ENCODE data around the gene DPH2.

The DPH2 gene

GRCh38 chr1:43984855-43985254 lies 15.0 kb downstream of the DPH2 start:
- DNase-seq: no peak

- DNase-seq: no peak
Measured at GRCh38 chr1:43985984-43986595, 16.3 kb downstream of the DPH2 start.

- DNase-seq: no peak
Measured at GRCh38 chr1:43986712-43987111, 16.9 kb downstream of the DPH2 start.

GRCh38 chr1:43987159-43987902 lies 17.5 kb downstream of the DPH2 start:
- no peak for DNase-seq

- DNase-seq: peak in 1 of 2 donors; percentile 15
Measured at GRCh38 chr1:43990271-43991199, 20.7 kb downstream of the DPH2 start.

- no peak for DNase-seq
Measured at GRCh38 chr1:43991200-43991475, 21.3 kb downstream of the DPH2 start.

GRCh38 chr1:43991476-43992231 lies 21.8 kb downstream of the DPH2 start, which contains the start of gene CCDC24:
CCDC24 (plus strand) TSS chr1:43991599; CDS start chr1:43991879, 280 bp downstream.
- peak; percentile 83 to 84 for DNase-seq

- no peak for DNase-seq
Measured at GRCh38 chr1:43992232-43992995, 22.6 kb downstream of the DPH2 start.

GRCh38 chr1:43993206-43993914 lies 23.6 kb downstream of the DPH2 start:
- DNase-seq: no peak

GRCh38 chr1:43994071-43994470 lies 24.3 kb downstream of the DPH2 start:
- DNase-seq: no peak

GRCh38 chr1:43994794-43995790 lies 25.3 kb downstream of the DPH2 start:
- peak in 1 of 2 donors; percentile 25 for DNase-seq

GRCh38 chr1:43995984-43996732 lies 26.3 kb downstream of the DPH2 start:
- DNase-seq: no peak

- DNase-seq: no peak
Measured at GRCh38 chr1:43996733-43997115, 26.9 kb downstream of the DPH2 start.

GRCh38 chr1:43997295-43997999 lies 27.6 kb downstream of the DPH2 start:
- no peak for DNase-seq

- no peak for DNase-seq
Measured at GRCh38 chr1:43998000-43998378, 28.2 kb downstream of the DPH2 start.

GRCh38 chr1:43999455-43999854 lies 29.6 kb downstream of the DPH2 start:
- DNase-seq: no peak

- no peak for DNase-seq
Measured at GRCh38 chr1:44000122-44000665, 30.4 kb downstream of the DPH2 start.

GRCh38 chr1:44002165-44002564 lies 32.4 kb downstream of the DPH2 start:
- DNase-seq: no peak
